ENCODE data around the gene C2CD4C. TPM values are rescaled to one million over a fixed set of nuclear protein-coding genes. Genes with fewer than 3 reads are reported as not detected.

C2CD4C gene
- total and polyA plus RNA-seq, 2 donors (not counting 3 experiments of a cell fraction or from before 2014, with no cell fraction given): 0.25 to 0.38 TPM

DNA sequence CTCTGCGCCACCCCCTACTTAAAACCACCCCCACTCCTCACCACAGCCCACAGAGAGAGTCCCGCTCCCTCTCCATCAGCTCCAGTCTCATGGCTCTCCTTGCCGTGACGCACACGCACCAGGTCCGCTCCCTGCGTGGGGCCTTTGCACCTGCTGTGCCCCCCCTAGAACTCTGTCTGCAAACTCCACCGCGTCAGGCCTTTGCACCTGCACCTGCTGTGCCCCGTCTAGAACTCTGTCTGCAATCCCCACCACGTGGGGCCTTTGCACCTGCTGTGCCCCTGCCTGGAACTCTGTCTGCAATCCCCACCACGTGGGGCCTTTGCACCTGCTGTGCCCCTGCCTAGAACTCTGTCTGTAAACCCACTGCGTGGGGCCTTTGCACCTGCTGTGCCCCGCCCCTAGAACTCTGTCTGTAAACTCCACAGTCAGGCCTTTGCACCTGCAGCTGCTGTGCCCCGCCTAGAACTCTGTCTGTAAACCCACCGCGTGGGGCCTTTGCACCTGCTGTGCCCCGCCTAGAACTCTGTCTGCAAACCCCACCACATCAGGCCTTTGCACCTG is 47.7 kb upstream of the C2CD4C start:
- H4K20me1 ChIP-seq (replicated peaks; ENCODE audit: control insufficient read depth, extremely low read depth, insufficient read depth, low read length): no peaks in the 10 kb centered on the region
- no peak overlapping the region for H3K9ac ChIP-seq (replicated peaks; ENCODE audit: extremely low read depth, insufficient read depth, low read length)
- H3K79me2 ChIP-seq (ENCODE audit: control insufficient read depth, insufficient read depth, low read length): no peaks in the 10 kb centered on the region
- no peaks in the 10 kb centered on the region for H3K36me3 ChIP-seq (ENCODE audit: control insufficient read depth in 2 of 2, extremely low read depth in 1 of 2, insufficient read depth in 2 of 2, low read length in 2 of 2)
- H2AFZ ChIP-seq (ENCODE audit: low read depth, low read length): no peak overlapping the region
- POLR2A ChIA-PET: no interaction called here
- H3K4me2 ChIP-seq (ENCODE audit: insufficient read depth, low read length): no peak overlapping the region
- H3K27ac ChIP-seq (ENCODE audit: insufficient read depth, low read depth, low read length): no peak overlapping the region
- CTCF ChIA-PET: interaction anchor here (1.6 kb wide), 1 partner anchor 50 kb away, joined by 4 read pairs; no protein-coding TSS in a partner anchor
- H3K27me3 ChIP-seq (ENCODE audit: control insufficient read depth in 2 of 2, insufficient read depth in 2 of 2, low read length in 2 of 2): peaks cover 1 to 7% of the 10 kb centered on the region in 2 experiments
- H3K4me1 ChIP-seq (ENCODE audit: control insufficient read depth, extremely low read depth, insufficient read depth, low read length): no peaks in the 10 kb centered on the region
- FAIRE-seq (no peak), DNase-seq (ENCODE audit: low read depth, low spot score) (no peak)
- TF ChIP-seq POLR2AphosphoS5 (IDR thresholded peaks at IDR 0.05; ENCODE audit: insufficient read depth, low read depth, low read length) (no peak), EZH2 (IDR thresholded peaks at IDR 0.05; ENCODE audit: borderline replicate concordance, low read depth, low read length, severe bottlenecking) (no peak), POLR2A (IDR thresholded peaks at IDR 0.05; ENCODE audit: low read depth, low read length) (no peak), GATA2 (IDR thresholded peaks at IDR 0.05; ENCODE audit: insufficient read depth, insufficient read length, low read depth, low read length) (no peak), JUN (IDR thresholded peaks at IDR 0.05; ENCODE audit: borderline replicate concordance, insufficient read depth, insufficient read length, low read depth) (no peak), FOS (IDR thresholded peaks at IDR 0.05; ENCODE audit: borderline replicate concordance, insufficient read depth, low read length) (no peak), MYC (IDR thresholded peaks at IDR 0.05; ENCODE audit: low read depth, low read length) (no peak)
- TF ChIP-seq, protein P1, sequence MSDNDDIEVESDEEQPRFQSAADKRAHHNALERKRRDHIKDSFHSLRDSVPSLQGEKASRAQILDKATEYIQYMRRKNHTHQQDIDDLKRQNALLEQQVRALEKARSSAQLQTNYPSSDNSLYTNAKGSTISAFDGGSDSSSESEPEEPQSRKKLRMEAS (IDR thresholded peaks at IDR 0.05; ENCODE audit: insufficient read depth, insufficient read length): no peak
- TF ChIP-seq, protein P2, sequence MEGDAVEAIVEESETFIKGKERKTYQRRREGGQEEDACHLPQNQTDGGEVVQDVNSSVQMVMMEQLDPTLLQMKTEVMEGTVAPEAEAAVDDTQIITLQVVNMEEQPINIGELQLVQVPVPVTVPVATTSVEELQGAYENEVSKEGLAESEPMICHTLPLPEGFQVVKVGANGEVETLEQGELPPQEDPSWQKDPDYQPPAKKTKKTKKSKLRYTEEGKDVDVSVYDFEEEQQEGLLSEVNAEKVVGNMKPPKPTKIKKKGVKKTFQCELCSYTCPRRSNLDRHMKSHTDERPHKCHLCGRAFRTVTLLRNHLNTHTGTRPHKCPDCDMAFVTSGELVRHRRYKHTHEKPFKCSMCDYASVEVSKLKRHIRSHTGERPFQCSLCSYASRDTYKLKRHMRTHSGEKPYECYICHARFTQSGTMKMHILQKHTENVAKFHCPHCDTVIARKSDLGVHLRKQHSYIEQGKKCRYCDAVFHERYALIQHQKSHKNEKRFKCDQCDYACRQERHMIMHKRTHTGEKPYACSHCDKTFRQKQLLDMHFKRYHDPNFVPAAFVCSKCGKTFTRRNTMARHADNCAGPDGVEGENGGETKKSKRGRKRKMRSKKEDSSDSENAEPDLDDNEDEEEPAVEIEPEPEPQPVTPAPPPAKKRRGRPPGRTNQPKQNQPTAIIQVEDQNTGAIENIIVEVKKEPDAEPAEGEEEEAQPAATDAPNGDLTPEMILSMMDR (IDR thresholded peaks at IDR 0.05; ENCODE audit: extremely low read depth in 1 of 2, insufficient read depth in 1 of 2, low read depth in 1 of 2, low read length in 2 of 2): no peak
- intact Hi-C loops (cut with micrococcal nuclease) (no loop called here), dilution Hi-C loops (cut with MboI; ENCODE audit: extremely low pct_ligation_motif_present, low sequenced_read_pairs) (no loop called here)
- BruUV-seq (replicated peaks): no TSS peak
- no peaks in the 10 kb centered on the region for H3K9me3 ChIP-seq (replicated peaks; ENCODE audit: control insufficient read depth, insufficient read depth, low read length)
- H3K9me1 ChIP-seq (replicated peaks; ENCODE audit: control insufficient read depth, extremely low read depth, insufficient read depth, low read length): no peaks in the 10 kb centered on the region
- no peak overlapping the region for H3K4me3 ChIP-seq (replicated peaks in 1 of 3; ENCODE audit: insufficient read depth in 1 of 3, low read depth in 1 of 3, low read length in 3 of 3)

All from endothelial cell of umbilical vein (primary cell).